HG02870 (cell line): ENCODE results near the gene RERE.
"Not testable (repeated sequence)": the region's sequence is repeated elsewhere in the genome, so short reads cannot be mapped to it uniquely, and the experiment has no call there.

ENCODE experiments used
- ATAC-seq: cut with Tn5 transposase; IDR thresholded peaks from one replicate; pipeline ENCODE4 v1.9.1; 2021; ENCODE audit warnings: mild to moderate bottlenecking, moderate library complexity; ENCODE audit not compliant: unreplicated experiment

RERE gene

DNA sequence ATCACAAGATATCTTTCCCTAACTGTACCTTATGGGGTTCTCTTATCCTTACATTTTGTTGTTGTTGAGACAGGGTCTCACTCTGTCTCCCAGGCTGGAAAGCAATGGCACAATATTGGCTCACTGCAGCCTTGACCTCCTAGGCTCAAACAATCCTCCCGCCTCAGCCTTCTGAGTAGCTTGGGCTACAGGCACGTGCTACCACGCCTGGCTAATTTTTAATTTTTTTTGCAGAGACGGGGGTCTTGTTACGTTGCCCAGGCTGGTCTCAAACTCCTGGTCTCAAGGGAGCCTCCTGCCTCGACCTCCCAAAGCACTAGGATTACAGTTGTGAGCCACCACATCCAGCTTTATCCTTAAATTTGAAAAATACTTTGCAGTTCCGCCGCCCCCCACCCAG, 10.4 kb downstream of the RERE start:
- no peak for ATAC-seq

GRCh38 chr1:8800416-8800815, 17.0 kb downstream of the RERE start:
- no peak for ATAC-seq

GRCh38 chr1:8797216-8797615, 20.2 kb downstream of the RERE start:
- ATAC-seq, result no peak

DNA sequence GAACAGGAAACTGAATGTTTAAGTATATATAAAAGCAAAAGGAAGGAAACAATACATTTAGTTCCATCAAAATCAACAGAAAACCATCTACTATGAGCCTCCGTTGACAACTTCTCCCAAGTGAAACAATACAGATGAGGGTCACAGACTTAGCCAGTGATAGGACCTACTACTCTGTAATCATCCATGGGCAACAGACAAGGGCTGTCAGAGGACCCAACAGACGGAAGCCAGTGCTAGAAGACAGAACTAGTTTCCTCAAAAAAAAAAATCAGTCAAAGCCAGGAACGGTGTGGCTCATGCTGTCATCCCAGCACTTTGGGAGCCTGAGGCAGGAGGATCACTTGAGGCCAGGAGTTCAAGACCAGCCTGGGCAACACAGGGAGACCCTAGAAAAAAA, 20.6 kb downstream of the RERE start:
- ATAC-seq, result no peak

- ATAC-seq, result no peak
Measured at GRCh38 chr1:8794605-8795004, 22.8 kb downstream of the RERE start.

DNA sequence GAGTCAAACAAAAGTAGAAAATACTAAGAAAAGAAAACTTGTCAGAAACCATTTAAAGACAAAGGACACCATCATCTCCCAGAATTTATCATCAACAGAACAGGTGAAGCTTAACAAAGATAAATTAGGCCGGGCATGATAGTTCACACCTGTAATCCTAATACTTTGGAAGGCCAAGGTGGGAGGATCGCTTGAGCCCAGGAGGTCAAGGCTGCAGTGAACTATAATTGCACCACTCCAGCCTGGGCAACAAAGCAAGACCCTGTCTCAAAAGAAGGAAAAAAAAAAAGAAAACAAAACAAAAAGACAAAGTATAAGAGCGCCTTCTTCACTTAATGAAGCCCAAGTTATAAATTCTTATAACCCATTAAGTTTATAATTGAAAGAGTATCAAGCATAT, 25.6 kb downstream of the RERE start:
- no peak for ATAC-seq

DNA sequence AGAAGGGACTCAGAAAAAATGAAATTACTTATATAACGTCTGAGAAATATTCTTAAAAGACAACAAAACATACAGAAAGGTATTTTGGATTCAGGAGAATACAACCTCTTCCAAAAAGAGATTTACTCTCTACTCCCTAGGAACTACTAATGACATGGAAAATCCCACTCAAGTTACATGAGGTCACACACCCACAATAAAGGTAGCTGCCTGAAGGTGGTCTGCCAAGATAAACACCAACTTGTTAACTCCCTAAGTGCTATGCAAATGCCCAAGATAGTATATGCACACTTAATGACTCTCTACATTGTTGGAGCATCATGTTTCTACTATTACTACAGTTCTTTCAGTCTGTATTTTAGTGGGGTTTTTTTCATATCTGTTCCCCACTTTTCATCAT, 26.5 kb downstream of the RERE start:
- ATAC-seq, result no peak

- no peak for ATAC-seq
Measured at GRCh38 chr1:8790478-8790877, 27.0 kb downstream of the RERE start.

DNA sequence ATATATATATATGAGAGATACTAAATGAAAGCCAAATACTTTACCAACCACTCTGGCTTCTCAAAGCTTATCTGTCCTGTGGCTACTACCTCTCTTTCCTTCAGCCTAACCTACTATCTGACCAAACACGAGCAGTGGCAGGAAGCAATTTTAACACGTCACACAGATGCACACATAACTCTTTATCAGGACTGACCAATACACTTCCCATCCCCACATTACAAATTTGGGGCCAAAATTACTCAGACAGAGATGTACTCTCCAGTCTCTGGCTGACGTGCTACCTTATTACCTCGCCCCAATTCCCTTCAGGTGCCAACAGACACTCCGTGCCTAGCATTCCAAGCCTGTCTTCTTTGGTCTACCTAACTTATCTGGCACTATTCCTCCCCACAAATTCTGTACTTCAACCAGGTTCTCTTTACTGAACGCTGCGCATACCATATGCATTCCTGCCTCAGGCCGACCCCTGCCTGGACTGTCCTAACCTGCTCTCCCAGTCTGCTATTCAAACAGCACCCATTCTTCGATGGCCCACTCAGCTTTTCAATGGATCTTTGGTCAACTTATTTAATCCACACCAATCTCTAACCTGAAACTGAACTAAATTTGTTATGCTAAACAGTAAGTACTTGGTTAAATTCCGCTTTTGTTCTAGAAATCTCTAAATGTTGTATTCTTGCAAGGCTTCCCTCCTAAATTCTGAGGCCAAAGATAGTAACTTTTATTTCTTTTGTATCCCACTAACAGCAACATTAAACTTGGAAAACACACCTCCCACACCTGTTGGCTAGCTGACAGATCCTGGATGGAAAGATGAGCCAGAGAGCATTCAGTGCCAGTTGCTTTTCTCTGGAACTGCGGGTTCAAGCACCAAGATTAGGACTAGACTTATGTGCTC, 27.9 kb downstream of the RERE start:
- no peak for ATAC-seq

GRCh38 chr1:8787218-8787617, 30.2 kb downstream of the RERE start:
- no peak for ATAC-seq

- ATAC-seq, result not testable (repeated sequence)
Measured at GRCh38 chr1:8786204-8786603, 31.2 kb downstream of the RERE start.

GRCh38 chr1:8782955-8783354, 34.5 kb downstream of the RERE start:
- ATAC-seq, result no peak

GRCh38 chr1:8782001-8782620, 35.3 kb downstream of the RERE start:
- no peak for ATAC-seq

DNA sequence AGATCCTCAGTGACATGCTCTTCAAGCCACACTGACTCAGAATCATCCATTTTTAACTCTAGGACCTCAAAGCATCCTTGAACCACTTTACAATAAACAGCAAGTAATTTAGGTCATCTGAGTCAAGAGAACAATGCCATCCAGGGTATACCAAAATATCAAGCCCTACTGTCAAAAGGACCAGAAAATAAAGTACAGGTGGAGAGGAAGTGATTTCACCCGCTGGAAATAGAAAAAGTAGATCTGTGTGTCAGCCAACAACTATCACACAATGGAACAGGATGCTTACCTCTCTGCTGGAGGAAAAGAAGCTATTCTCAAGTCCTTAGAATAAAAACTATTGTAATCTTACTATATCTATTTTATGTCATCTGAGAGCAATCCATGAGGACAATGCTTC, 37.0 kb downstream of the RERE start:
- no peak for ATAC-seq

GRCh38 chr1:8777867-8778266, 39.6 kb downstream of the RERE start:
- ATAC-seq, result no peak

GRCh38 chr1:8776104-8776503, 41.3 kb downstream of the RERE start:
- ATAC-seq, result no peak

GRCh38 chr1:8767006-8767405, 50.4 kb downstream of the RERE start:
- no peak for ATAC-seq

GRCh38 chr1:8765198-8765597, 52.2 kb downstream of the RERE start:
- no peak for ATAC-seq

GRCh38 chr1:8764293-8764937, 53.0 kb downstream of the RERE start:
- no peak for ATAC-seq

DNA sequence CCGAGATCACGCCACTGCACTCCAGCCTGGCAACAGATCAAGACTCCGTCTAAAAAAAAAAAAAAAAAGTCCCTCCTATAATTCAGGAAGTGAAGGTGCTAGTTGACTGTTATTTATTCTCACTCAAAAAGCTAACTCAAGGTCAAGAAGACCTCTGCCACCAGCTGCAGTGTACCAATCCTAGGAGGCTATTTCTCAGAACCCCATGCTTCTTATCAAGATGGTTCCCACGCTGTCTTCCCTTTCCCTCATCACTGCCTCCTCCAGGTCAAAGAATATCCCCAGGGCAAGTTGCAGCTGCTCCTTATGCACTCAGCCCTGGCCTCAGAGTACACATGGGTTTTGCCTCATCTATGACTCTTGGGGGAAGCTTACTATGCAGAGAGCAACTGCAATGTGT, 53.6 kb downstream of the RERE start:
- no peak for ATAC-seq

- ATAC-seq, result no peak
Measured at GRCh38 chr1:8754993-8755392, 62.4 kb downstream of the RERE start.

GRCh38 chr1:8754247-8754650, 63.2 kb downstream of the RERE start:
- no peak for ATAC-seq
